ENCODE measurements around the gene GABBR2. TPM values are rescaled to one million over a fixed set of nuclear protein-coding genes. Genes with fewer than 3 reads are reported as not detected.

GABBR2 gene
- polyA plus RNA-seq, 1 donor (not counting 4 experiments of a cell fraction or from before 2014, with no cell fraction given): 0.01 TPM

- Histone ChIP-seq H3K27ac (ENCODE audit: control insufficient read depth, insufficient read depth, low read length) (no peak overlapping the region), H3K9me1 (ENCODE audit: control insufficient read depth, extremely low read depth, insufficient read depth, low read length) (no peaks in the 10 kb centered on the region), H3K4me2 (ENCODE audit: control insufficient read depth, extremely low read depth, insufficient read depth, low read depth, low read length) (no peak overlapping the region), H3K9me3 (ENCODE audit: control insufficient read depth, low read depth, low read length) (no peaks in the 10 kb centered on the region), H3K79me2 (ENCODE audit: control insufficient read depth, insufficient read depth, low read length) (no peaks in the 10 kb centered on the region), H4K20me1 (ENCODE audit: control insufficient read depth, extremely low read depth, insufficient read depth, low read length) (no peaks in the 10 kb centered on the region), H3K4me3 (ENCODE audit: control insufficient read depth in 2 of 3, extremely low read depth in 1 of 3, insufficient read depth in 2 of 3, low read depth in 1 of 3, low read length in 3 of 3) (no peak overlapping the region), H3K27me3 (ENCODE audit: control insufficient read depth, extremely low read depth, insufficient read depth, low read length) (no peaks in the 10 kb centered on the region), H3K36me3 (ENCODE audit: control insufficient read depth in 2 of 2, extremely low read depth in 1 of 2, insufficient read depth in 2 of 2, low read length in 2 of 2) (no peaks in the 10 kb centered on the region), H3K4me1 (ENCODE audit: control insufficient read depth, extremely low read depth, insufficient read depth, low read length) (peaks cover 14% of the 10 kb centered on the region), H2AFZ (ENCODE audit: control insufficient read depth, low read length) (no peak overlapping the region), H3K9ac (ENCODE audit: control insufficient read depth, extremely low read depth, insufficient read depth, low read length) (no peak overlapping the region)
- no peak for FAIRE-seq
- TF ChIP-seq EZH2 (IDR thresholded peaks at IDR 0.05; ENCODE audit: low read length): no peak
- no peak for TF ChIP-seq CTCF (optimal IDR thresholded peaks at IDR 0.05 in 1 of 3, IDR thresholded peaks at IDR 0.05 in 1 of 3, conservative IDR thresholded peaks at IDR 0.05 in 1 of 3; ENCODE audit: extremely low read depth in 1 of 3, insufficient read depth in 2 of 3, low read length in 3 of 3)
- no peak for DNase-seq (ENCODE audit: low read depth, low spot score)
- dilution Hi-C loops (cut with MboI; ENCODE audit: extremely low pct_ligation_motif_present, low sequenced_read_pairs): no loop called here
Measured at GRCh38 chr9:98500337-98500919, 208.3 kb downstream of the GABBR2 start.

- no peaks in the 10 kb centered on the region for H3K36me3 ChIP-seq (ENCODE audit: control insufficient read depth in 2 of 2, extremely low read depth in 1 of 2, insufficient read depth in 2 of 2, low read length in 2 of 2)
- no peak overlapping the region for H2AFZ ChIP-seq (ENCODE audit: control insufficient read depth, low read length)
- TF ChIP-seq EZH2 (IDR thresholded peaks at IDR 0.05; ENCODE audit: low read length): no peak
- no peaks in the 10 kb centered on the region for H3K9me3 ChIP-seq (ENCODE audit: control insufficient read depth, low read depth, low read length)
- H3K9ac ChIP-seq (ENCODE audit: control insufficient read depth, extremely low read depth, insufficient read depth, low read length): no peak overlapping the region
- no peaks in the 10 kb centered on the region for H3K27me3 ChIP-seq (ENCODE audit: control insufficient read depth, extremely low read depth, insufficient read depth, low read length)
- DNase-seq (ENCODE audit: low read depth, low spot score): no peak
- H3K9me1 ChIP-seq (ENCODE audit: control insufficient read depth, extremely low read depth, insufficient read depth, low read length): no peaks in the 10 kb centered on the region
- no peak overlapping the region for H3K4me3 ChIP-seq (ENCODE audit: control insufficient read depth in 2 of 3, extremely low read depth in 1 of 3, insufficient read depth in 2 of 3, low read depth in 1 of 3, low read length in 3 of 3)
- no peaks in the 10 kb centered on the region for H3K79me2 ChIP-seq (ENCODE audit: control insufficient read depth, insufficient read depth, low read length)
- dilution Hi-C loops (cut with MboI; ENCODE audit: extremely low pct_ligation_motif_present, low sequenced_read_pairs): no loop called here
- H3K4me1 ChIP-seq (ENCODE audit: control insufficient read depth, extremely low read depth, insufficient read depth, low read length): peaks cover 6% of the 10 kb centered on the region
- H4K20me1 ChIP-seq (ENCODE audit: control insufficient read depth, extremely low read depth, insufficient read depth, low read length): no peaks in the 10 kb centered on the region
- no peak overlapping the region for H3K4me2 ChIP-seq (ENCODE audit: control insufficient read depth, extremely low read depth, insufficient read depth, low read depth, low read length)
- no peak overlapping the region for H3K27ac ChIP-seq (ENCODE audit: control insufficient read depth, insufficient read depth, low read length)
- FAIRE-seq: no peak
Measured at GRCh38 chr9:98495530-98495929, 213.2 kb downstream of the GABBR2 start.

GRCh38 chr9:98494852-98495251, 213.9 kb downstream of the GABBR2 start:
- no peak for DNase-seq (ENCODE audit: low read depth, low spot score)
- Histone ChIP-seq H3K9me1 (ENCODE audit: control insufficient read depth, extremely low read depth, insufficient read depth, low read length) (no peaks in the 10 kb centered on the region), H3K4me3 (ENCODE audit: control insufficient read depth in 2 of 3, extremely low read depth in 1 of 3, insufficient read depth in 2 of 3, low read depth in 1 of 3, low read length in 3 of 3) (no peak overlapping the region), H3K27ac (ENCODE audit: control insufficient read depth, insufficient read depth, low read length) (no peak overlapping the region), H3K4me2 (ENCODE audit: control insufficient read depth, extremely low read depth, insufficient read depth, low read depth, low read length) (no peak overlapping the region), H3K27me3 (ENCODE audit: control insufficient read depth, extremely low read depth, insufficient read depth, low read length) (no peaks in the 10 kb centered on the region), H2AFZ (ENCODE audit: control insufficient read depth, low read length) (no peak overlapping the region), H4K20me1 (ENCODE audit: control insufficient read depth, extremely low read depth, insufficient read depth, low read length) (no peaks in the 10 kb centered on the region), H3K4me1 (ENCODE audit: control insufficient read depth, extremely low read depth, insufficient read depth, low read length) (peaks cover 6% of the 10 kb centered on the region), H3K79me2 (ENCODE audit: control insufficient read depth, insufficient read depth, low read length) (no peaks in the 10 kb centered on the region), H3K36me3 (ENCODE audit: control insufficient read depth in 2 of 2, extremely low read depth in 1 of 2, insufficient read depth in 2 of 2, low read length in 2 of 2) (no peaks in the 10 kb centered on the region), H3K9ac (ENCODE audit: control insufficient read depth, extremely low read depth, insufficient read depth, low read length) (no peak overlapping the region), H3K9me3 (ENCODE audit: control insufficient read depth, low read depth, low read length) (no peaks in the 10 kb centered on the region)
- no peak for FAIRE-seq
- dilution Hi-C loops (cut with MboI; ENCODE audit: extremely low pct_ligation_motif_present, low sequenced_read_pairs): no loop called here
- TF ChIP-seq CTCF (optimal IDR thresholded peaks at IDR 0.05 in 1 of 3, IDR thresholded peaks at IDR 0.05 in 1 of 3, conservative IDR thresholded peaks at IDR 0.05 in 1 of 3; ENCODE audit: extremely low read depth in 1 of 3, insufficient read depth in 2 of 3, low read length in 3 of 3) (no peak), EZH2 (IDR thresholded peaks at IDR 0.05; ENCODE audit: low read length) (no peak)
